NCI-H2081 treated with DMSO at 0.1 percent for 48 hours (cell line): ENCODE results near the gene SERPING1.

Experiments used
- DNase-seq: peaks from one replicate; lab custom pipeline; 2025; lab: John Stamatoyannopoulos, UW

The SERPING1 gene

DNA sequence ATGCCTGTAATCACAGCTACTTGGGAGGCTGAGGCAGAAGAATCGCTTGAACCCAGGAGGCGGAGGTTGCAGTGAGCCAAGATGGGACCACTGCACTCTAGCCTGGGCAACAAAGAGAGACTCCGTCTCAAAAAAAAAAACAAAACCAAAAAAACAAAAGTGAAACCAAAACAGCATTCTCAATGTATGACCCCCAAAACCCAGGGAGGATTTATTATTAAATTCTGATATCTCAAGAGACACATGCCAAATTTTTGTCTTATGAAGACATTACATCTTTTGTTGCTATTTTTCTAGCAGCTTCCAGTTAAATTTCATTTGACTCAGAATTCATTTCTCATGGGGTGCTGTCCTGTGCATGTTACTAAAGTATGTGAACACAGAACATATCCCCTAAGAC is 55.2 kb downstream of the SERPING1 start:
- DNase-seq = no peak

DNA sequence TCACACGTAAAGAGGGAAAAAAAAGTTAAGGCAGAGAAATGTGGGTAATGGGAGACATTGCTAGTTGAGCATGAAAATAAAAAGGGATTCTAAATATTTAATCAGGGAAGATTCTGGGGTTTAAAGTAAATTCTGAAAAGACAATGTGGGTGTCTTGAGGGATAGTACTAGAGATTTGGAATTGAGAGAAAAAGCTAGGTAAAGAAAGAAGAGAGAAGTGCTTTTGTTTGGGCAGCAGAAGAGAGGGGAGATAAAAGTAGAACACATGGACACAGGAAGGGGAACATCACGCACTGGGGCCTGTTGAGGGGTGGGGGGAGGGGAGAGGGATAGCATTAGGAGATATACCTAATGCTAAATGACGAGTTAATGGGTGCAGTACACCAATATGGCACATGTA is 55.7 kb downstream of the SERPING1 start:
- no peak for DNase-seq

DNA sequence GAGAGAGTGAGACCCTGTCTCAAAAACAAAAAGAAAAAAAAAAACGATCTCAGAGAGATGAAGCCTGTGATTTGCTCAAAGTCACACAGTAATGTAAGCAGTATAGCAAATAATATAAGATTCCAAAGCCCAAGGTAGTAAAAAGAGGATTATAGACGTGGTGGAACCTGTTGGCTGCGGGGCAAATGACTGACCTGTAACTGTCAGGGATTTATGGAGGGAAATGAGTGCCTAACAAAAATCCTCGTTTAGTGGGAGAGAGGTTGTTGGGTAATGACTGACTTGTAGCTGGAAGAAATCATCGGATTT is 59.4 kb downstream of the SERPING1 start:
- DNase-seq = no peak

DNA sequence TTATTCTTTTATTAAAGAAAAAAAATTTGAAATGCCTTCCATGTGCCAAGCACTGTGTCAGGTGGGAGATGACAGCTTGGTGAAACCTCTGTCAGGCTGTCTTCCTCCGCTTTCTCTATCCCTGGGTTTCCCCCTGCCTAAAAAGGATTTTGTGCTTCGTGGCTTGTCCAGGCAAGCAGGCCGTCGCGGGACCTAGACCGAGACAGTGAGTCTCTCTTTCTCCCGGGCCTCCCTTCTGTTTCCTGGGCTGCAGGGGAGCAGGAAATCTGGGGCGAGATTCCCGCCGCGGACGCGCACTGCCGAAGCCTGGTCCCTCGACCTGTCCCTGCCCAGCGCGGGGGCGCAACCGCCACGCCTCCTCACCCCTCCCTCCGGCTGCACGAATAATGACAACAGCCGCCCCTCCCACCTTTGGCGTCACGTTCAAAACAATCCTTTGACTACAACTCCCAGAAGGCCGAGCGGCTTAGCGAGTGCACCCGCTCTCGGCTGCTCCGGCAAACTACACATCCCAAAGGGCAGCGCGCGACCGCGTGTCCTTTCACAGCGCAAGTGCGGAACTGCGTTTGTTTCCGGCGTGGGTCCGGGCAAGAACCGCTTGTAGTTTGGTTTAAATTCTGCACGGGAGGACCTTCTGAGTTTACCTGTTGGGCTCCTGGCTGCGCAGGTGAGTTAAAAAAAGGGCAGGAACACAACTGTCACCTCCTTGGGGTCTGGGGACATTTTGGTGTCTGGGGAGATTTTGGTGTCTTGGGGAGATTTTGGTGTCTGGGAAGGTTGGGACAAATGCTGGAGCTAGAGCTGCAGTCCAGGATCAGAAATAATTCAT is 59.9 kb downstream of the SERPING1 start, which contains the start of gene CLP1:
TSS of gene CLP1 (plus strand) at position 569 of the 829 bp plus-strand sequence. CDS start 1,715 bp downstream, outside the sequence.
- peak; percentile 82 for DNase-seq

DNA sequence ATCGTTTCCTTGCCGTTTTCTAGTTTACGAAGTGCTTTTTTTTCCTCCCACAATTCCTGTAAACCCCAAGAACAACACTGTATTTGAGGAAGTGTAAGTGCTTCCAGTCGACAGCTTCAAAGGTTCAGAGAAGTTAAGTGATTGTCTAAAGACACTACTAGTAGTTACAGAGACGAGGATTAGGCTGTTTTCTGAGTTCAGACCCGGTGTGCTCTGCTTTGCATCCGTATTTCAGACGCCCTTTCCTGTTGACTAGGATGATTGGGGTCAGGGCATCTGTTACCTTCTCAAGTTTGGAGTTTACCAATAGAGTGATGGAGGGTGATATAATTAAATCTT is 60.5 kb downstream of the SERPING1 start:
- DNase-seq = no peak

DNA sequence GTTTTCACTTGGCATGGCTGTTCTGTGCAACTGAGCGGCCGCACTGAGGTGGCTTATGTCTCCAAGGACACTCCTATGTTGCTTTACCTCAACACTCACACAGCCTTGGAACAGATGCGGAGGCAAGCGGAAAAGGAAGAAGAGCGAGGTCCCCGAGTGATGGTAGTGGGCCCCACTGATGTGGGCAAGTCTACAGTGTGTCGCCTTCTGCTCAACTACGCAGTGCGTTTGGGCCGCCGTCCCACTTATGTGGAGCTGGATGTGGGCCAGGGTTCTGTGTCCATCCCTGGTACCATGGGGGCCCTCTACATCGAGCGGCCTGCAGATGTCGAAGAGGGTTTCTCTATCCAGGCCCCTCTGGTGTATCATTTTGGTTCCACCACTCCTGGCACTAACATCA is 62.2 kb downstream of the SERPING1 start:
- no peak for DNase-seq

DNA sequence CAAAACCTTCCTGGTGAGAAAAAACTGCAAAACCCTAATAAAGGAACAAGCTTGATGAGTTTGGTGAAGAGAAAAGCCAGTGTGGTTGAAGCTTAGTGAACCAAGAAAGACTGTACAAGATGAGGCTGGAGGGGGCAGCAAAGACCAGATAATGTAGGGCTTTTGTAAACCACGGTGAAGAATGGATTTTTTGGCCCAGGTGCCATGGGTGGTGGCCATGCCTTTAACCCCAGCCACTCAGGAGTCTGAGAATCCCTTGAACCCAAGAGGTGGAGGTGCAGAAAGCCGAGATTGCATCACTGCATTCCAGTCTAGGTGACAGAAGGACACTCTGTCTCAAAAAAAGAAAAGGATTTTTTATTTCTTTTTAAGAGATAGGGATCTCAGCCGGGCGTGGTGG is 65.4 kb downstream of the SERPING1 start:
- DNase-seq = no peak

DNA sequence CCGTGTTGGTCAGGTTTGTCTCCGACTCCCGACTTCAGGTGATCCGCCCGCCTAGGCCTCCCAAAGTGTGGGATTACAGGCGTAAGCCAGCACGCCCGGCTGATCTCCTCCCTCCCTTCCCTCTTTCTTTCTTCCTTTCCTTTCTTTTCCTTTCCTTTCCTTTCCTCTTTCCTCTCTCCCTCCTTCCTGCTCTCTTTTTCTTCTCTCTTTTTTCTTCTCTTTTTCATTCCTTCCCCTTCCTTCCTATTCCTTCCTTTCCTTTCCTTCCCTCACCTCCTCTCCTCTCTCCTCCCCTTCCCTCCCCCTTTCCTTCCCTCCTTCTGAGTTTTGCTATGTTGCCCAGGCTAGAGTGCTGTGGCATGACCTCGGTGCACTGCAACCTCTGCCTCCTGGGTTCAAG is 66.5 kb downstream of the SERPING1 start:
- DNase-seq = no peak
